H1 (cell line): Measurements from ENCODE around the gene PDGFRA. TPM values are rescaled to one million over a fixed set of nuclear protein-coding genes. Genes with fewer than 3 reads are reported as not detected.

Experiments
- ATF2 ChIP-seq: IDR thresholded peaks from 2 replicates; pipeline ENCODE4 v1.6.1; 2012; ENCODE audit warnings: low read length, inconsistent platforms
- BCL11A ChIP-seq, 2 experiments: IDR thresholded peaks; one replicate each; pipeline ENCODE4 v1.6.1; 2011; ENCODE audit warnings: low read depth in 2 of 2, low read length in 2 of 2, mild to moderate bottlenecking in 2 of 2
- CREB1 ChIP-seq: IDR thresholded peaks from 2 replicates; pipeline ENCODE4 v1.6.1; 2012; ENCODE audit warnings: inconsistent platforms
- NANOG ChIP-seq: IDR thresholded peaks from 2 replicates; pipeline ENCODE4 v1.6.1; 2011; ENCODE audit warnings: low read length, low read depth, mild to moderate bottlenecking, inconsistent platforms; ENCODE audit not compliant: insufficient read depth, poor library complexity, severe bottlenecking
- POLR2AphosphoS5 ChIP-seq: IDR thresholded peaks from 2 replicates; pipeline ENCODE4 v1.6.1; 2011; ENCODE audit warnings: low read depth, low read length
- RAD21 ChIP-seq, 2 experiments: IDR thresholded peaks in 1 of 2; conservative IDR thresholded peaks in 1 of 2; 2 replicates each; pipeline ENCODE4 v1.6.1; 2011; ENCODE audit warnings: low read depth in 2 of 2, low read length in 2 of 2, improper control_type of control experiment in 1 of 2, inconsistent platforms in 1 of 2, mild to moderate bottlenecking in 1 of 2, moderate library complexity in 1 of 2
- YY1 ChIP-seq: IDR thresholded peaks from 2 replicates; pipeline ENCODE4 v1.6.1; 2011; ENCODE audit warnings: low read depth, mild to moderate bottlenecking, low read length
- polyA plus RNA-seq, 7 experiments: library from polyadenylated mRNA; depleted of rRNA in 3 of 7; stranded (reverse) in 5 of 7; unstranded in 2 of 7; fragments of >200 nt in 5 of 7; fragments of 200-250 nt in 2 of 7; gene quantifications; 1 replicate in 5 of 7; 2 replicates in 1 of 7; 4 replicates in 1 of 7; pipeline versions ENCODE4 v1.2.1 to v1.2.3, GENCODE V29; 2011 to 2013; ENCODE audit warnings: missing spikeins in 2 of 7, mixed read lengths in 2 of 7
- total RNA-seq: library from RNA; stranded (reverse); fragmentation: NEBNext Ultra II Directional; extraction: Animal tissue kit (Norgen Biotek cat#: 25700); gene quantifications from 2 replicates; pipeline ENCODE4 v1.2.1, GENCODE V29; 2021
- TF ChIP-seq, protein P1 (sequence below): IDR thresholded peaks from 2 replicates; pipeline ENCODE4 v1.6.1; 2011; ENCODE audit warnings: low read length, improper control_type of control experiment

PDGFRA gene
- total and polyA plus RNA-seq, 2 of the 8 experiments (the other 6 are each of a cell fraction or from before 2014, with no cell fraction given): 1.4 to 3.4 TPM

GRCh38 chr4:54197926-54198325, 31.2 kb upstream of the PDGFRA start (continued):
- TF ChIP-seq BCL11A (IDR thresholded peaks at IDR 0.05; ENCODE audit: low read depth in 2 of 2, low read length in 2 of 2) (no peak), ATF2 (no peak), YY1 (no peak), POLR2AphosphoS5 (no peak), CREB1 (no peak), RAD21 (IDR thresholded peaks at IDR 0.05 in 1 of 2, conservative IDR thresholded peaks at IDR 0.05 in 1 of 2; ENCODE audit: low read depth in 2 of 2, low read length in 2 of 2) (no peak), NANOG (no peak)
- TF ChIP-seq, protein P1, sequence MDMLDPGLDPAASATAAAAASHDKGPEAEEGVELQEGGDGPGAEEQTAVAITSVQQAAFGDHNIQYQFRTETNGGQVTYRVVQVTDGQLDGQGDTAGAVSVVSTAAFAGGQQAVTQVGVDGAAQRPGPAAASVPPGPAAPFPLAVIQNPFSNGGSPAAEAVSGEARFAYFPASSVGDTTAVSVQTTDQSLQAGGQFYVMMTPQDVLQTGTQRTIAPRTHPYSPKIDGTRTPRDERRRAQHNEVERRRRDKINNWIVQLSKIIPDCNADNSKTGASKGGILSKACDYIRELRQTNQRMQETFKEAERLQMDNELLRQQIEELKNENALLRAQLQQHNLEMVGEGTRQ: no peak
- TF ChIP-seq, all 59 proteins: peak for 0
